SK-N-SH treated with all-trans-retinoic acid at 6 μM for 48 hours (cell line): ENCODE data around the gene CYB5A.

ENCODE experiments used
- ATAC-seq: fragments of 200-7000 bp; cut with Tn5 transposase; 3 replicates; pipeline ENCODE4 v1.9.1; 2020; ENCODE audit warnings: mild to moderate bottlenecking, moderate library complexity
- BACH2 ChIP-seq: fragments of 250-450 bp; sonication (Bioruptor Pico); IDR thresholded peaks from 2 replicates; pipeline ENCODE4 v1.9.0; 2021; ENCODE audit warnings: mild to moderate bottlenecking, borderline replicate concordance
- CREB5 ChIP-seq: fragments of 250-450 bp; sonication (Bioruptor Pico); IDR thresholded peaks from 2 replicates; pipeline ENCODE4 v1.5.1; 2020; ENCODE audit warnings: low read depth, mild to moderate bottlenecking, moderate library complexity
- CSRNP3 ChIP-seq: fragments of 250-450 bp; sonication (Bioruptor Pico); IDR thresholded peaks from 2 replicates; pipeline ENCODE4 v1.5.1; 2021; ENCODE audit warnings: mild to moderate bottlenecking, moderate library complexity
- ESRRG ChIP-seq: fragments of 250-450 bp; sonication (Bioruptor Pico); IDR thresholded peaks from 2 replicates; pipeline ENCODE4 v1.6.1; 2021; ENCODE audit warnings: mild to moderate bottlenecking
- ISL1 ChIP-seq: fragments of 250-450 bp; sonication (Bioruptor Pico); IDR thresholded peaks from 2 replicates; pipeline ENCODE4 v2.1.2; 2022; ENCODE audit warnings: mild to moderate bottlenecking, moderate library complexity
- OSR1 ChIP-seq: fragments of 250-450 bp; sonication (Bioruptor Pico); IDR thresholded peaks from 2 replicates; pipeline ENCODE4 v1.8.0; 2022; ENCODE audit warnings: moderate library complexity, mild to moderate bottlenecking, inconsistent platforms
- PATZ1 ChIP-seq: fragments of 250-450 bp; sonication (Bioruptor Pico); IDR thresholded peaks from 2 replicates; pipeline ENCODE4 v1.8.0; 2020; ENCODE audit warnings: mild to moderate bottlenecking, moderate library complexity, borderline replicate concordance
- POU6F1 ChIP-seq: fragments of 250-450 bp; sonication (Bioruptor Pico); IDR thresholded peaks from 2 replicates; pipeline ENCODE4 v1.8.0; 2021; ENCODE audit warnings: low read depth, mild to moderate bottlenecking, moderate library complexity, borderline replicate concordance
- PPARA ChIP-seq: fragments of 250-450 bp; sonication (Bioruptor Pico); IDR thresholded peaks from 2 replicates; pipeline ENCODE4 v1.5.0; 2020; ENCODE audit warnings: mild to moderate bottlenecking, borderline replicate concordance
- TCF4 ChIP-seq: fragments of 250-450 bp; sonication (Bioruptor Pico); IDR thresholded peaks from 2 replicates; pipeline ENCODE4 v1.8.0; 2021; ENCODE audit warnings: mild to moderate bottlenecking, moderate library complexity, borderline replicate concordance
- TSHZ2 ChIP-seq: fragments of 250-450 bp; sonication (Bioruptor Pico); IDR thresholded peaks from 2 replicates; pipeline ENCODE4 v1.5.0; 2020; ENCODE audit warnings: mild to moderate bottlenecking, moderate library complexity
- ZFP3 ChIP-seq: fragments of 250-450 bp; sonication (Bioruptor Pico); IDR thresholded peaks from 2 replicates; pipeline ENCODE4 v1.5.0; 2020; ENCODE audit warnings: mild to moderate bottlenecking, moderate library complexity
- ZFP30 ChIP-seq: fragments of 450-650 bp; formaldehyde crosslinking; IDR thresholded peaks from 2 replicates; pipeline ENCODE4 v1.5.0; 2022; ENCODE audit warnings: mild to moderate bottlenecking, moderate library complexity
- ZNF565 ChIP-seq: fragments of 450-650 bp; formaldehyde crosslinking; conservative IDR thresholded peaks from 2 replicates; pipeline ENCODE4 v1.5.0; 2020; ENCODE audit warnings: low read depth, mild to moderate bottlenecking, moderate library complexity
- ZNF70 ChIP-seq: fragments of 450-650 bp; formaldehyde crosslinking; IDR thresholded peaks from 2 replicates; pipeline ENCODE4 v1.5.0; 2020; ENCODE audit warnings: mild to moderate bottlenecking, moderate library complexity
- ZNF8 ChIP-seq: fragments of 450-650 bp; formaldehyde crosslinking; IDR thresholded peaks from 2 replicates; pipeline ENCODE4 v1.5.0; 2020; ENCODE audit warnings: mild to moderate bottlenecking, moderate library complexity

CYB5A gene

GRCh38 chr18:74283646-74284045 is 8.1 kb downstream of the CYB5A start:
- no peak for ATAC-seq
- TF ChIP-seq OSR1 (CRISPR knock-in tag) (no peak), POU6F1 (no peak), ZNF8 (CRISPR knock-in tag) (no peak), PATZ1 (CRISPR knock-in tag) (no peak), ISL1 (CRISPR knock-in tag) (no peak), ZFP3 (CRISPR knock-in tag) (no peak), TSHZ2 (CRISPR knock-in tag) (no peak), ZNF565 (CRISPR knock-in tag) (no peak), PPARA (CRISPR knock-in tag) (no peak), BACH2 (no peak)

GRCh38 chr18:74282755-74283554 is 8.8 kb downstream of the CYB5A start:
- no peak for TF ChIP-seq ZNF70 (CRISPR knock-in tag)
- TF ChIP-seq CSRNP3 (CRISPR knock-in tag) = no peak
- no peak for TF ChIP-seq ZFP30 (CRISPR knock-in tag)
- ATAC-seq = no peak

GRCh38 chr18:74281980-74282754 is 9.6 kb downstream of the CYB5A start:
- no peak for ATAC-seq

More at GRCh38 chr18:74281980-74282754, 9.6 kb downstream of the CYB5A start:
- TF ChIP-seq ZFP3 (CRISPR knock-in tag) (no peak), ESRRG (no peak), TCF4 (CRISPR knock-in tag) (no peak), ZNF8 (CRISPR knock-in tag) (no peak), TSHZ2 (CRISPR knock-in tag) (no peak), ISL1 (CRISPR knock-in tag) (no peak), ZFP30 (CRISPR knock-in tag) (no peak), CREB5 (no peak)
